ENCODE data around the gene BRINP1.

DNA sequence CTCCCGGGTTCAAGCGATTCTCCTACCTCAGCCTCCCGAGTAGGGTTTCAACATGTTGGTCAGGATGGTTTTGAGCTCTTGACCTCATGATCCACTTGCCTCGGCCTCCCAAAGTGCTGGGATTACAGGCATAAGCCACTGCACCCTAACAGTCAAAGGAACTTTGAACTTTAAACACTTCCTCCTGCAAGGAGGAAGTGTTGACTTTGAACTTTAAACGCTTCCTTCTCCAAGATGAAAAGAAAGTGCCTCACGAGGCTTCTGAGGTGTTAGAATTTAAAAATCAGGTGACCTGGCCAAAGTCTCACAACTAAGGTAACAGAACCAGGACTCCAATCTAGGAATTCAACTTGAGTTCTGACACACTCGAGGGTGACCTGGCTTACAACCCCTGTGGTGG, 150.9 kb downstream of the BRINP1 start:
- TF ChIP-seq, protein P1, sequence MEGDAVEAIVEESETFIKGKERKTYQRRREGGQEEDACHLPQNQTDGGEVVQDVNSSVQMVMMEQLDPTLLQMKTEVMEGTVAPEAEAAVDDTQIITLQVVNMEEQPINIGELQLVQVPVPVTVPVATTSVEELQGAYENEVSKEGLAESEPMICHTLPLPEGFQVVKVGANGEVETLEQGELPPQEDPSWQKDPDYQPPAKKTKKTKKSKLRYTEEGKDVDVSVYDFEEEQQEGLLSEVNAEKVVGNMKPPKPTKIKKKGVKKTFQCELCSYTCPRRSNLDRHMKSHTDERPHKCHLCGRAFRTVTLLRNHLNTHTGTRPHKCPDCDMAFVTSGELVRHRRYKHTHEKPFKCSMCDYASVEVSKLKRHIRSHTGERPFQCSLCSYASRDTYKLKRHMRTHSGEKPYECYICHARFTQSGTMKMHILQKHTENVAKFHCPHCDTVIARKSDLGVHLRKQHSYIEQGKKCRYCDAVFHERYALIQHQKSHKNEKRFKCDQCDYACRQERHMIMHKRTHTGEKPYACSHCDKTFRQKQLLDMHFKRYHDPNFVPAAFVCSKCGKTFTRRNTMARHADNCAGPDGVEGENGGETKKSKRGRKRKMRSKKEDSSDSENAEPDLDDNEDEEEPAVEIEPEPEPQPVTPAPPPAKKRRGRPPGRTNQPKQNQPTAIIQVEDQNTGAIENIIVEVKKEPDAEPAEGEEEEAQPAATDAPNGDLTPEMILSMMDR (IDR thresholded peaks at IDR 0.05) = no peak
- TF ChIP-seq POLR2A (IDR thresholded peaks at IDR 0.05) = no peak
